Natural killer cell (primary cell): Measurements from ENCODE around the gene INPP5B. TPM values are rescaled to one million over a fixed set of nuclear protein-coding genes. Genes with fewer than 3 reads are reported as not detected.

Experiments
- ATAC-seq, 3 donors: fragments of 150-1000 bp in 2 of 3; fragments of 200-7000 bp in 1 of 3; cut with Tn5 transposase; 1 replicate in 1 of 3; 2 replicates in 2 of 3; pipeline ENCODE4 v1.10.0; 2021; ENCODE audit warnings: mild to moderate bottlenecking in 2 of 3, moderate library complexity in 2 of 3
- DNase-seq, 2 donors: peaks; one replicate each; pipeline versions ENCODE4 v3.0.0 to v3.0.0-alpha.2; 2013 to 2021; ENCODE audit warnings: mixed read lengths in 1 of 2
- H3K27ac ChIP-seq: one replicate; pipeline ENCODE4 v1.5.1; 2013; ENCODE audit warnings: mild to moderate bottlenecking, low read length
- H3K27me3 ChIP-seq: one replicate; pipeline ENCODE4 v1.6.1; 2013; ENCODE audit warnings: low read length; ENCODE audit not compliant: control insufficient read depth, insufficient read depth
- H3K36me3 ChIP-seq: one replicate; pipeline ENCODE4 v1.6.1; 2013; ENCODE audit warnings: low read length; ENCODE audit not compliant: control insufficient read depth, insufficient read depth
- H3K4me1 ChIP-seq: one replicate; pipeline ENCODE4 v1.6.1; 2013; ENCODE audit warnings: low read length; ENCODE audit not compliant: control insufficient read depth, insufficient read depth
- H3K4me3 ChIP-seq: one replicate; pipeline ENCODE4 v1.5.1; 2013; ENCODE audit warnings: low read length
- H3K9me3 ChIP-seq: one replicate; pipeline ENCODE4 v1.6.1; 2013; ENCODE audit warnings: low read length; ENCODE audit not compliant: control insufficient read depth, insufficient read depth
- H3K27ac Mint-ChIP-seq, 2 donors: one replicate each; pipeline ENCODE4 v1.8.0; 2022; ENCODE audit warnings: mild to moderate bottlenecking in 2 of 2, mixed read lengths in 2 of 2, moderate library complexity in 1 of 2
- H3K27me3 Mint-ChIP-seq, 2 donors: one replicate each; pipeline ENCODE4 v1.8.0; 2022; ENCODE audit warnings: low read depth in 2 of 2, mixed read lengths in 2 of 2
- H3K36me3 Mint-ChIP-seq: one replicate; pipeline ENCODE4 v1.8.0; 2022; ENCODE audit warnings: mixed read lengths
- H3K4me1 Mint-ChIP-seq, 2 donors: one replicate each; pipeline ENCODE4 v1.8.0; 2022; ENCODE audit warnings: mixed read lengths in 2 of 2
- H3K4me3 Mint-ChIP-seq: one replicate; pipeline ENCODE4 v1.8.0; 2022; ENCODE audit warnings: mild to moderate bottlenecking, moderate library complexity, mixed read lengths
- H3K9me3 Mint-ChIP-seq, 2 donors: one replicate each; pipeline ENCODE4 v1.8.0; 2022; ENCODE audit warnings: mixed read lengths in 2 of 2
- CTCF ChIP-seq: fragments of 200-600 bp; IDR thresholded peaks from one replicate; pipeline ENCODE4 v1.8.0; 2022; ENCODE audit warnings: antibody characterized with exemption
- WGBS: methylation state at CpG from one replicate; pipeline ENCODE4 v1.1.7; 2013; ENCODE audit warnings: missing lambda C conversion rate; ENCODE audit not compliant: insufficient coverage; 5-methylcytosine and 5-hydroxymethylcytosine counted together
- intact Hi-C: fragments of 100-400 bp; cut with micrococcal nuclease; formaldehyde crosslinking; loops from one replicate; pipeline ENCODE4 v1.14.2; 2022
- total RNA-seq, 4 donors: library from RNA; stranded (reverse); fragments of 120-200 nt in 1 of 4; gene quantifications; one replicate each; pipeline versions ENCODE4 v1.2.3 to v1.2.4, GENCODE V29; 2013 to 2022

INPP5B gene
- total RNA-seq, 3 donors from 2014 or later (not counting 1 experiment from before 2014, with no cell fraction given), result 34.0 to 66.2 (median 54.7) TPM

GRCh38 chr1:37811027-37811655 lies 135.7 kb downstream of the INPP5B start:
- peaks cover 18% of the 10 kb centered on the region for H3K36me3 ChIP-seq
- Mint-ChIP-seq H3K4me3 (peak overlapping the region; percentile 17), H3K36me3 (no peaks in the 10 kb centered on the region), H3K4me1 (peaks cover 14 to 20% of the 10 kb centered on the region in 2 donors), H3K9me3 (no peaks in the 10 kb centered on the region), H3K27ac (peak overlapping the region; percentile 64 to 65), H3K27me3 (no peaks in the 10 kb centered on the region)
- peaks cover 20% of the 10 kb centered on the region for H3K4me1 ChIP-seq
- no peak overlapping the region for H3K27ac ChIP-seq
- intact Hi-C loops, result loop anchor here (1.0 kb wide), 1 partner anchor 48 kb away; the partner anchor contains the start of gene MTF1
- no peak overlapping the region for H3K4me3 ChIP-seq
- peak; percentile 51 to 83 for DNase-seq
- ATAC-seq, result peak; percentile 34 to 64 (median 49)
- 31% methylated on average over 6 of the region's 7 CpGs for WGBS
- TF ChIP-seq CTCF, result peak; percentile 91
- H3K9me3 ChIP-seq, result no peaks in the 10 kb centered on the region
- H3K27me3 ChIP-seq, result no peaks in the 10 kb centered on the region

Other genes with a start within 250 kb of the INPP5B start
- gene EPHA10, start 181.9 kb downstream of the INPP5B start, total RNA-seq, result not detected
- gene MANEAL, start 153.2 kb downstream of the INPP5B start, total RNA-seq, result 1 to 10 TPM; 1.6 to 3.8 (median 2.4) TPM
- gene C1orf122, start 139.3 kb downstream of the INPP5B start, total RNA-seq, result 10 to 100 TPM; 13.9 to 22.9 (median 14.9) TPM
- 10 to 100 TPM; 19.9 to 26.2 (median 24.4) TPM for gene YRDC, start 138.8 kb downstream of the INPP5B start, total RNA-seq
- gene MTF1, start 87.5 kb downstream of the INPP5B start, total RNA-seq, result 10 to 100 TPM; 31.2 to 35.6 (median 32.7) TPM
- gene SF3A3, start 43.0 kb upstream of the INPP5B start, total RNA-seq, result 10 to 100 TPM; 48.7 to 75.8 (median 71.1) TPM
- 10 to 100 TPM; 49.3 to 82.6 (median 53.6) TPM for gene FHL3, start 58.5 kb upstream of the INPP5B start, total RNA-seq
- 10 to 100 TPM; 13.4 to 20.7 (median 19.2) TPM for gene UTP11, start 65.7 kb upstream of the INPP5B start, total RNA-seq
- under 1 TPM in 2 of 3 donors, not detected in 1; 0.12 to 0.15 TPM for gene POU3F1, start 99.7 kb upstream of the INPP5B start, total RNA-seq